Prostate gland (tissue), 2 donors: ENCODE measurements around the gene SLC38A10. TPM values are rescaled to one million over a fixed set of nuclear protein-coding genes. Genes with fewer than 3 reads are reported as not detected.

Experiments
- DNase-seq: peaks from one replicate; pipeline ENCODE4 v3.0.0-alpha.2; 2019; ENCODE audit warnings: low spot score
- H3K27ac ChIP-seq, 2 donors: fragments of 200-600 bp; sonication (generic); 2 replicates each; pipeline ENCODE4 v1.5.1; 2017 to 2019
- H3K27me3 ChIP-seq: fragments of 200-600 bp; sonication (generic); replicated peaks from 2 replicates; pipeline ENCODE4 v1.5.1; 2019; ENCODE audit not compliant: insufficient read depth
- H3K36me3 ChIP-seq, 2 donors: fragments of 200-600 bp; sonication (generic); 1 replicate in 1 of 2; 2 replicates in 1 of 2; pipeline versions ENCODE4 v1.5.1 to v1.8.1; 2017 to 2019
- H3K4me1 ChIP-seq: fragments of 200-600 bp; sonication (generic); replicated peaks from 2 replicates; pipeline ENCODE4 v1.5.1; 2019
- H3K4me3 ChIP-seq, 2 donors: fragments of 200-600 bp; sonication (generic); 2 replicates each; pipeline ENCODE4 v1.5.1; 2017 to 2019
- H3K9me3 ChIP-seq: fragments of 200-600 bp; sonication (generic); 2 replicates; pipeline ENCODE4 v1.5.1; 2017
- CTCF ChIP-seq, 4 experiments: fragments of 200-600 bp in 2 of 4; fragments of 450-650 bp in 2 of 4; sonication (generic) in 2 of 4; IDR thresholded peaks; 1 replicate in 3 of 4; 2 replicates in 1 of 4; pipeline ENCODE4 v1.5.1; 2016 to 2019; ENCODE audit warnings: antibody characterized with exemption in 4 of 4, mild to moderate bottlenecking in 2 of 4, moderate library complexity in 2 of 4
- POLR2A ChIP-seq: fragments of 450-650 bp; IDR thresholded peaks from one replicate; pipeline ENCODE4 v1.6.1; 2016; ENCODE audit warnings: antibody characterized with exemption, mild to moderate bottlenecking
- POLR2AphosphoS5 ChIP-seq: sonication (generic); formaldehyde crosslinking; IDR thresholded peaks from one replicate; pipeline ENCODE4 v1.6.1; 2017; ENCODE audit warnings: antibody characterized with exemption
- WGBS: methylation state at CpG from one replicate; pipeline ENCODE4 v1.1.5; 2018; 5-methylcytosine and 5-hydroxymethylcytosine counted together
- intact Hi-C: fragments of 100-400 bp; cut with DNase I; formaldehyde crosslinking; loops from one replicate; pipeline ENCODE4 v1.14.2; 2022
- total RNA-seq, 2 donors: library from RNA; depleted of rRNA; stranded (reverse); fragments of >200 nt; gene quantifications; one replicate each; pipeline ENCODE4 v1.1.0, GENCODE V29; 2016

The SLC38A10 gene
- total RNA-seq, 2 donors from 2014 or later = 104 to 167 TPM

GRCh38 chr17:81287152-81287551 lies 8.0 kb downstream of the SLC38A10 start:
- Histone ChIP-seq H3K27ac (no peak overlapping the region), H3K4me1 (no peaks in the 10 kb centered on the region), H3K4me3 (no peak overlapping the region), H3K9me3 (no peaks in the 10 kb centered on the region), H3K27me3 (no peaks in the 10 kb centered on the region), H3K36me3 (no peaks in the 10 kb centered on the region)
- WGBS = 95% methylated on average over 21 of the region's 21 CpGs
- intact Hi-C loops = no loop called here
- TF ChIP-seq POLR2AphosphoS5 = no peak
- no peak for TF ChIP-seq POLR2A
- TF ChIP-seq CTCF (IDR thresholded peaks at IDR 0.05) = no peak
- no peak for DNase-seq

GRCh38 chr17:81286491-81287145 lies 8.5 kb downstream of the SLC38A10 start:
- Histone ChIP-seq H3K36me3 (no peaks in the 10 kb centered on the region), H3K27ac (no peak overlapping the region), H3K9me3 (no peaks in the 10 kb centered on the region), H3K4me1 (no peaks in the 10 kb centered on the region), H3K27me3 (no peaks in the 10 kb centered on the region), H3K4me3 (no peak overlapping the region)
- no peak for TF ChIP-seq CTCF (IDR thresholded peaks at IDR 0.05)
- 95% methylated on average over 23 of the region's 23 CpGs for WGBS
- no peak for DNase-seq
- intact Hi-C loops = no loop called here

GRCh38 chr17:81285894-81286293 lies 9.2 kb downstream of the SLC38A10 start:
- Histone ChIP-seq H3K36me3 (no peaks in the 10 kb centered on the region), H3K9me3 (no peaks in the 10 kb centered on the region), H3K27me3 (no peaks in the 10 kb centered on the region), H3K27ac (peak overlapping the region in 1 of 2 donors; percentile 17), H3K4me1 (no peaks in the 10 kb centered on the region), H3K4me3 (no peak overlapping the region)
- TF ChIP-seq CTCF (IDR thresholded peaks at IDR 0.05) = no peak
- no peak for DNase-seq
- WGBS = 77% methylated on average over 12 of the region's 12 CpGs
- intact Hi-C loops = no loop called here

- H3K27ac ChIP-seq = peak overlapping the region in 1 of 2 donors; percentile 5
- DNase-seq = no peak
- H3K4me3 ChIP-seq = no peak overlapping the region
- H3K27me3 ChIP-seq = no peaks in the 10 kb centered on the region
- H3K9me3 ChIP-seq = no peaks in the 10 kb centered on the region
- no peaks in the 10 kb centered on the region for H3K36me3 ChIP-seq
- intact Hi-C loops = no loop called here
- WGBS = 77% methylated on average over 36 of the region's 37 CpGs
- no peaks in the 10 kb centered on the region for H3K4me1 ChIP-seq
- TF ChIP-seq CTCF (IDR thresholded peaks at IDR 0.05) (no peak), POLR2A (no peak), POLR2AphosphoS5 (no peak)
Measured at GRCh38 chr17:81285179-81285878, 9.8 kb downstream of the SLC38A10 start.

GRCh38 chr17:81282876-81283275 lies 12.2 kb downstream of the SLC38A10 start:
- DNase-seq = no peak
- 96% methylated on average over 16 of the region's 16 CpGs for WGBS
- TF ChIP-seq POLR2AphosphoS5 (no peak), CTCF (IDR thresholded peaks at IDR 0.05) (no peak), POLR2A (no peak)
- intact Hi-C loops = no loop called here
- Histone ChIP-seq H3K36me3 (no peaks in the 10 kb centered on the region), H3K4me3 (no peak overlapping the region), H3K27me3 (no peaks in the 10 kb centered on the region), H3K4me1 (no peaks in the 10 kb centered on the region), H3K9me3 (no peaks in the 10 kb centered on the region), H3K27ac (no peak overlapping the region)
